Ishikawa (cell line): Measurements from ENCODE around the gene HSPB8.

ENCODE experiments used
- CEBPB ChIP-seq: IDR thresholded peaks from 2 replicates; pipeline ENCODE4 v1.6.1; 2012
- CREB1 ChIP-seq: IDR thresholded peaks from 2 replicates; pipeline ENCODE4 v1.6.1; 2012; ENCODE audit warnings: low read depth
- EGR1 ChIP-seq: IDR thresholded peaks from 2 replicates; pipeline ENCODE4 v1.6.1; 2012
- EP300 ChIP-seq: IDR thresholded peaks from 2 replicates; pipeline ENCODE4 v1.6.1; 2012; ENCODE audit warnings: borderline replicate concordance
- FOXM1 ChIP-seq: IDR thresholded peaks from 2 replicates; pipeline ENCODE4 v1.6.1; 2012; ENCODE audit warnings: low read depth, borderline replicate concordance
- MAX ChIP-seq: IDR thresholded peaks from 2 replicates; pipeline ENCODE4 v1.6.1; 2012
- NFIC ChIP-seq: IDR thresholded peaks from 2 replicates; pipeline ENCODE4 v1.6.1; 2012
- TAF1 ChIP-seq: IDR thresholded peaks from 2 replicates; pipeline ENCODE4 v1.6.1; 2012; ENCODE audit warnings: low read depth, mild to moderate bottlenecking
- TCF12 ChIP-seq: IDR thresholded peaks from 2 replicates; pipeline ENCODE4 v1.6.1; 2012; ENCODE audit warnings: low read depth
- TEAD4 ChIP-seq: IDR thresholded peaks from 2 replicates; pipeline ENCODE4 v1.6.1; 2012
- USF1 ChIP-seq: IDR thresholded peaks from 2 replicates; pipeline ENCODE4 v1.6.1; 2012
- ZBTB7A ChIP-seq: IDR thresholded peaks from 2 replicates; pipeline ENCODE4 v1.6.1; 2012; ENCODE audit warnings: low read depth

- no peak for TF ChIP-seq MAX
- TF ChIP-seq NFIC: no peak
- no peak for TF ChIP-seq CREB1
- TF ChIP-seq USF1: no peak
- TF ChIP-seq TEAD4: no peak
- TF ChIP-seq CEBPB: no peak
- no peak for TF ChIP-seq ZBTB7A
- TF ChIP-seq EGR1: no peak
- TF ChIP-seq FOXM1: no peak
- TF ChIP-seq EP300: no peak
- no peak for TF ChIP-seq TCF12
- no peak for TF ChIP-seq TAF1
Measured at GRCh38 chr12:119175081-119175480, 3.6 kb upstream of the HSPB8 start.
